Kidney epithelial cell (primary cell): ENCODE data around the gene METTL16. TPM values are rescaled to one million over a fixed set of nuclear protein-coding genes. Genes with fewer than 3 reads are reported as not detected.

Source experiments
- DNase-seq: peaks from one replicate; pipeline ENCODE4 v3.0.0-alpha.2; 2010; ENCODE audit warnings: low read depth
- H3K27me3 ChIP-seq: 2 replicates; pipeline ENCODE4 v1.6.0; 2011; ENCODE audit warnings: low read length; ENCODE audit not compliant: control insufficient read depth, insufficient read depth
- H3K36me3 ChIP-seq: 2 replicates; pipeline ENCODE4 v1.5.1; 2011; ENCODE audit warnings: low read length; ENCODE audit not compliant: control insufficient read depth, insufficient read depth
- H3K4me3 ChIP-seq: 2 replicates; pipeline ENCODE4 v1.5.1; 2011; ENCODE audit warnings: low read depth, mild to moderate bottlenecking, control low read depth, low read length
- total RNA-seq: library from RNA; depleted of rRNA; stranded (reverse); fragments of >200 nt; gene quantifications from 2 replicates; pipeline ENCODE4 v1.2.3, GENCODE V29; 2015
- TF ChIP-seq, protein P1 (sequence below): IDR thresholded peaks from 2 replicates; pipeline ENCODE4 v1.5.1; 2011; ENCODE audit warnings: mild to moderate bottlenecking, moderate library complexity, low read length, control low read depth, inconsistent platforms; ENCODE audit not compliant: insufficient read depth, poor library complexity, severe bottlenecking

Gene METTL16
- total RNA-seq, 1 donor from 2014 or later: 32.4 TPM

DNA sequence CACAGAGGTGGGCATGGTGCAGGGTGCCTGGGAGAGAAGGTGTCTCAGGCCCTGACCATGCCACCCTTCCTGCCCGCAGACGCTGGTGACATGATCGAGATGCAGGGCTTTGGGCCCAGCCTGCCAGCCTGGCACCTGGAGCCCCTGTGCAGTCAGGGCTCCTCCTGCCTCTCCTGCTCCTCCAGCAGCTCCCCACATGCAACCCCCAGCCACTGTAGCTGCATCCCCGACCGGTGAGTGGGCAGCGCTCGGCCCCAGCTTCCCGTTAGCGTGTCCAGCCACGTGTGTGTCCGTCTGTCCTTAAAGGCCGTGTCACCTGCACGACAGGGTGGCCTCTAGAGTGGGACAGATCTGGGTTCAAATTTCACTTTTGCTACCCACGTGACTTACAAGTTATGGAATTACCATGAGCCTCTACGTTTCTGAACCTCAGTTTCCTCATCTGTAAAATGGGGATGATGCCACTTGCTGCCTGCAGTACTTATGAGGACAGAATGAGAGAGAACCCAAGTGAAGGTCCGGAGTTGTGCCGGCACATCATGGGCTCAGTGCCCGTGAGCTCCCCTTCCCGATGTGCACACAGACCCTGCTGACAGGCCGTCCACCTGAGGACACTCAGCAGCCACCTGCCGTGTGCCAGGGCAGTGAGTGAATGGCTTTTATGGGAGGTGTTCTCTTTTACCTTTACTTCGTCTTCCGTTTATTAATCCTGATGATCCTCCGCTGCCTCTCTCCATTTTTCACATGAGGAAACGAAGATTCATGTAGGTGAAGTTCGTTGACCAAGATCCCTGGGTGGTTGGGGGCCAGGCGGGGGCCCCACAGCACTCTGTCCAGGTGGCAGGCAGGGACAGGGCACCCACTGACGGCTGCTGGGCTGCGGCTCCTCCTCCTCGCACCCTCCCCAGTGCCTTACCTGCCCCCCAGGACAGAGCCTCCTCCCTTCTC, 140.2 kb downstream of the METTL16 start:
- no peak overlapping the region for H3K4me3 ChIP-seq
- no peaks in the 10 kb centered on the region for H3K36me3 ChIP-seq
- TF ChIP-seq, protein P1, sequence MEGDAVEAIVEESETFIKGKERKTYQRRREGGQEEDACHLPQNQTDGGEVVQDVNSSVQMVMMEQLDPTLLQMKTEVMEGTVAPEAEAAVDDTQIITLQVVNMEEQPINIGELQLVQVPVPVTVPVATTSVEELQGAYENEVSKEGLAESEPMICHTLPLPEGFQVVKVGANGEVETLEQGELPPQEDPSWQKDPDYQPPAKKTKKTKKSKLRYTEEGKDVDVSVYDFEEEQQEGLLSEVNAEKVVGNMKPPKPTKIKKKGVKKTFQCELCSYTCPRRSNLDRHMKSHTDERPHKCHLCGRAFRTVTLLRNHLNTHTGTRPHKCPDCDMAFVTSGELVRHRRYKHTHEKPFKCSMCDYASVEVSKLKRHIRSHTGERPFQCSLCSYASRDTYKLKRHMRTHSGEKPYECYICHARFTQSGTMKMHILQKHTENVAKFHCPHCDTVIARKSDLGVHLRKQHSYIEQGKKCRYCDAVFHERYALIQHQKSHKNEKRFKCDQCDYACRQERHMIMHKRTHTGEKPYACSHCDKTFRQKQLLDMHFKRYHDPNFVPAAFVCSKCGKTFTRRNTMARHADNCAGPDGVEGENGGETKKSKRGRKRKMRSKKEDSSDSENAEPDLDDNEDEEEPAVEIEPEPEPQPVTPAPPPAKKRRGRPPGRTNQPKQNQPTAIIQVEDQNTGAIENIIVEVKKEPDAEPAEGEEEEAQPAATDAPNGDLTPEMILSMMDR: no peak
- no peak for DNase-seq
- no peaks in the 10 kb centered on the region for H3K27me3 ChIP-seq

DNA sequence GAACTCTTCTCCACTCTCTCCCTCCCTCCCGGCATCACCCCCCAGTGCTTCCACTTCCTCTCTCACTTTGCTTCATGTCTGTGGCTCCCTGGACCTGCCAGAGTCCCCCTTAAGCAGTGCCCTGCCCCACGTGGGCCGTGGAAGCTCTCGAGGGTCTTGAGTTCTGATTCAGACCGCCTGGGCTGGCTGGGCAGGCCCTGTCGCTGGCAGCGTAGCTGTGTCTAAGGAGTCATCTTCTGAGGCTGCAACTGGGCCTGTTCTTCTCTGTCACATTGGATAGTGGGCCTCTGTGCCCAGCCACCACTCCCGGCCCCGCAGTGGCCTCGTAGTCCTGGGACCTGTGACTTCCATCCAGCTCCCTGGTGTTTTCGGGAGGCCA, 141.5 kb downstream of the METTL16 start:
- Histone ChIP-seq H3K36me3 (no peaks in the 10 kb centered on the region), H3K27me3 (no peaks in the 10 kb centered on the region)
- no peak for DNase-seq

DNA sequence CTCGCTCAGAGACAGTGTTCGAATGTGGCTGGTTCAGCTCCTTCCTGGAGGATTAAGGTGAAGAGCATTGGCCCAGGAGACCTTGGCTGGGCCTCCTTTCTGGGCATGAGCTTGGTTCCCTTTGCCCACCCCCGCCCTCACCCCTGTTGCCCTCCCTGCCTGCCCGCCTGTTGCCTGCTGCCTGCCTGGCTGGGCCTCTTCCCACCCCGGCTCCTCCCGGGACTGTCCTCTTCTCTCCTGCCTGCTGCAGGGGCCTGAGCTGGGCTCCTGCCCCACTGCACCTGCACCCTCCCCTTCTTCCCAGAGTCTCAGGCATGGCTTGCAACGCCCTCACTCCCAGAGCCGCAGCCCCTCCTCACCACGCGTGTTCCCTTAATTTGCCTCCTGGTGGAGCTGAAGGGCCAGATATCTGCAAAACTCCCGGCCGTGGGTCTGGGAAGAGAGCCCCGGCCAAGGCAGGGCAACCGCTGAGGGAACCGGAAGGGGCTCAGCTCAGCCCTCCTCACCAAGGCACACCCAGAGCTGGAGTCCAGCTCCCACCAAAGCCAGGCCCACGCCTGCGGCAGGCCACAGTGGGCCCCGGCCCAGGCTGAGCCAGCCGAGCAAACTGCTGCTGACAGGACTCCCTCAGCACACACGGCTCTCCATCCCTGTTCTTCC, 142.0 kb downstream of the METTL16 start:
- no peak overlapping the region for H3K4me3 ChIP-seq
- no peaks in the 10 kb centered on the region for H3K36me3 ChIP-seq
- DNase-seq: no peak
- H3K27me3 ChIP-seq: no peaks in the 10 kb centered on the region
- TF ChIP-seq, protein P1: peak; percentile 6

More for the DNA sequence above, 141.5 kb downstream of the METTL16 start:
- TF ChIP-seq, protein P1: no peak
- H3K4me3 ChIP-seq: no peak overlapping the region

DNA sequence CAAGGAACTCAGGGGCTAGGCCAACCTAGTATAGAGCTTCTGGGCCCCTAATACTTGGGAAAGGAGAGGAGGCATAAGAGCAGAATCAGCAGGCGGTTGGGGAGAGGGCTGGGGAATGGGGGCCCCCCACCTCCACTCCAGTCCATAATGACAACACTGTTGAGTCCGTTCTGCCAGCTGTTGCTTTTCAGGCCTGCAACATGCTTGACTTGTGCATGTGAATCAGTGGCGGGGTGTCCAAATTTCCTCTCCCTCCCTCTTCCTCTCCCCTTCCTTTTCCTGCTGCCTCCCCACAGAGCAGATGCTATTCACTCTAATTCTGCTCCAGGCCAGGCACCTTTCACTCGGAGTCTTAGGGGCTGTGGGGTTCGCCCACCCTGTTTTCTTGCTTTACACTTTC, 142.6 kb downstream of the METTL16 start:
- no peak for DNase-seq
- H3K27me3 ChIP-seq: no peaks in the 10 kb centered on the region
- H3K4me3 ChIP-seq: no peak overlapping the region
- no peaks in the 10 kb centered on the region for H3K36me3 ChIP-seq
- TF ChIP-seq, protein P1: no peak

DNA sequence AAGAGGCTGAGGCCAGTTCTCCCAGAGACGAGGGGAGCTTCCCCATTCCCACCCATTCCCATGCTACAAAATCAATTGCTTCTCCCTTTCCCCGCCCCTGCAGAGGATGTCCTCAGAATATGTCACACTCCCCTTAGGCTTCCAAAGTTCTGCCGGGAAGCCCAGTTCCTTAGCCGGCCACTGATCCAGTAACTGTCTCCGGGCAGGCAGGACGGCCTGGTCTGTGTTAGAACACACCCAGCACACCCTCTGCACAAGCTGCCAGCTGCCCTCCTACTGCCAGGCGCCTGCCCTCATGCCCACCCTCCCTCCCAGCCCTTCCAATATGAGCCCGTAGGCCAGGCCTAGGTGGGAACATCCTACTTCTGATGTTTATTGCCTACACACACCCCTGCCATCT, 143.3 kb downstream of the METTL16 start:
- no peaks in the 10 kb centered on the region for H3K27me3 ChIP-seq
- H3K4me3 ChIP-seq: no peak overlapping the region
- TF ChIP-seq, protein P1: no peak
- no peaks in the 10 kb centered on the region for H3K36me3 ChIP-seq
- no peak for DNase-seq
